CD4-positive, alpha-beta T cell treated with Interleukin-1 beta for 1 hour (primary cell): ENCODE measurements around the gene HNMT.
"Not testable (repeated sequence)": the region's sequence is repeated elsewhere in the genome, so short reads cannot be mapped to it uniquely, and the experiment has no call there.

ENCODE experiments used
- DNase-seq, 2 donors: peaks; one replicate each; pipeline ENCODE4 v3.0.0-alpha.2; 2020 to 2022

Gene HNMT

DNA sequence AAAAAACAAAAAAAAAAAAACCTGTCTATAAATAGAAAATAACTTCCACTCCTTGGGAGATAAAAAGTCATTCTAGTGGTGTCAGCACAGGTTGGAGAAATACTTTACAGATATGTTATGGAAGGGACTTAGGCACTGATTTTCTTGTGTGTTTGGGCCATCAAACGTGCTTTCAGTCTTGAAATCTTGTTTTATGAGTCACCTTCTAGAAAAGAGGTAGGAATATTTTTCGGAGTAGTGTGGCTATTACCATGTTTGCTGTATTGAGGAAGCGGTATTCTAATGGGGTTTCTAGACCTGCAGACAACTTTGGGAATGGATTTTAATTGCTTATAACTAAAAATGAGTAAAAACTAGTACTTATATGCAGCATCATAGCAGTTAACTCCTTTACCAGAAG, 12.0 kb downstream of the HNMT start:
- DNase-seq = no peak

DNA sequence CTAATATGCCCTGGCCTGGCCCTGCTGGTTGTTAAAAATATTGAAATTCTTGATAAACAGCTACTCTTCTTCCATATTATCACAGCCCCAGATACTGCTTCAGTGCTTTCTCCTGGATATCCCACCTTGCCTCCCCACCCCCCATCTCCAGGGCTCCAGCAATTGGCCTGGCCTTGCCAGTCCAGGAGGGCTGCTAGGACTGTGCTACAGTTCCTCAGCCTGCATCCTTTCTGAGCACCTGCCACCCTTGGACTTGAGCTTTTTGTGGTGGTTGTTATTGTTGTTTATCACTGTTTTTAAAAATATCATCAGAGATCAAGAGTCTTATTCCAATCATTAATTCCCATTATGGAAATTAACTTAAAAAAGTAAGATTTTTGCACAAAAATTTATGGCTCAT, 13.5 kb downstream of the HNMT start:
- no peak for DNase-seq

DNA sequence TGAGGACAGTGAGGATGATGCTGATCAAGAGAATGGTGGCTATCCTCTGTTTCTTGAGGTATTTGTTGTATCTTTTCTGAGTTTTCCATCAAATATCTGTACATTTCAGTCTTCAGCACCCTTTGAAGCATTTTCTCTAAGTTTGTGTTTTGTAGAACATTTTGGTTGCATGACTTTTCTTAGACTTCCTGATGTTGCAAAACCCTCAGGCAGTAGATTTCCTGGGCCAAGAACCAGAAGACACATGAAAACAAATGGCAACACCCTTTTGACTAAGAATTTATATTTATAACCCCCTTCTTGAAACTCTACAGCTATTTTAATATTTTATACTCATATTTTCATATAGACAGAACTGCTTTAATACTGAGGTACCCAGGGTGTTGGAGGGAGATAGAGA, 16.2 kb downstream of the HNMT start:
- no peak for DNase-seq

DNA sequence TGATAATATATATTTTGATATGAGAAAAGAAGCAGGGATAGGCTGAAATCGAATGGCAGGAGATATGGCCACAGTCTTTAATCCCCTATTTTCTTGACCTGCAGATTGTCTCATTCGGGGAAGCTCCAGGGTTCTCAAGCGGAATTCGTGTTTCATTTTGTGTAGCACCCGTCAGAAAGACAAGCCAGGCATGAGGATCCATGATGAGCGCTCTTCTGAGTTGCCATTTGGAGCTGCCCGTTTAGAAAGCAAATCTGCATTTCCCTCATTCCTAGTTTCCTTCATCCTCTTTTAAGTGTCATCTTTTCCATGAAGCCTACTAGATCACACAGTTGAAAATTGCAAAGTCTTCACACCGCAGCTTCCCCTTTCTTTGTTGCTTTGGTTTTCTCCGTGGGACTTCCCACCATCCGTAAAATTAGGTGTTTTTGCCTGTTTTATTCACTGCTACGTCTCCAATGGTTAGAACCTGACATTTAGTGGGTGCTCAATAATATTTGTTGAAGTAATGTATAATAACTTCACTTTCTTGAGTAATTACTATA, 16.9 kb downstream of the HNMT start:
- DNase-seq = no peak

DNA sequence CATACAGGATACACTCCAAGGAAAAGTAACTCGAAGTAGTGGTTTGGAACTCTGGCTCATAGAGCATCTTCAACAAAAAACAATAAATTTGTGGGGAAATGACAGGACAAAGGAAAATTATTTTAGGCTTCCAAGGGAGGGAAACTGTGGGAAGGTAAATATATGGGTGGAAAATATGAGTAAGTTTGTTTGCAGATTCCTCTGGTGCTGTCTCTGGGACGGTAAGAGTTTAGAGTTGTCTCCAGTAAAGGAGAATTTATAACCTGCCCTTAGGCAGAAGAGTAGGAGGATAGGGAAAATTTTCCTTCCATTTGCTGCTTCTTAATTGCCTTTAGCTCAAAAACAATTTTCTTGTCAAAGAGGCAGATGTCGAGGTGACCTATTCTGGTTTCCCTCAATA, 19.3 kb downstream of the HNMT start:
- no peak for DNase-seq

DNA sequence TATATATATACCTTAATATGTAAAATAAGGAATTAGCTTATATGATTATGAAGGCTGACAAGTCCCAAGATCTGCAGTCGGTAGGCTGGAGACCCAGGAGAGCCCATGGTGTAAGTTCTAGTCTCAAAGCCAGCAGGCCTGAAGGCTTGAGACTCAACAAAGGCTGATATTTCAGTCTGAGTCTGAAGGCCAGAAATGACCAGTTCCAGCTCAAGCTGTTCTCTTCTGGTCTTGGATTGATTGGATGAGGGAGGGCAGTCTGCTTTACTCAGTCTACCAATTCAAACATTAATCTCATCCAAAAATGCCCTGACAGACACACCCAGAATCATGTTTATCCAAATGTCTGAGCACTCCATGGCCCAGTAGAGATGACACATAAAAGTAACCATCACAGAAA, 22.0 kb downstream of the HNMT start:
- no peak for DNase-seq

DNA sequence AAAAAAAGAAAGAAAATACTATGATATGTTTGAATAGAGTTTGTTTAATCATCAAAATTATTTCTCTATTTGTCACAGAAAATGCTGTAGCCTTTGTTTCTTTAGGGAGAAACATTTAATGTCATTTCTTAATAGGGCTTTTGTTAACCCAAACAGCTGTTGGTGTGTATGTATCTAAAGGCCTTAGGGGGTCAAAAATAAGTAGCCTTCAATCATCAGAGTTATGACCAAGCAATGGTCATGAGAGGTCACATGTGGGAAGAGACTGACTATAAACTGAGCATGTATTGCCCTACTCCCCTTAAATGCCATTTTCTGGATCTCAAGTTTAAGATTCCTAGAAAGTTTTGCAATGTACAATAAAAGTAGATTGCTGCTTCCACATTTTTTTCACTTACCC, 22.7 kb downstream of the HNMT start:
- no peak for DNase-seq

DNA sequence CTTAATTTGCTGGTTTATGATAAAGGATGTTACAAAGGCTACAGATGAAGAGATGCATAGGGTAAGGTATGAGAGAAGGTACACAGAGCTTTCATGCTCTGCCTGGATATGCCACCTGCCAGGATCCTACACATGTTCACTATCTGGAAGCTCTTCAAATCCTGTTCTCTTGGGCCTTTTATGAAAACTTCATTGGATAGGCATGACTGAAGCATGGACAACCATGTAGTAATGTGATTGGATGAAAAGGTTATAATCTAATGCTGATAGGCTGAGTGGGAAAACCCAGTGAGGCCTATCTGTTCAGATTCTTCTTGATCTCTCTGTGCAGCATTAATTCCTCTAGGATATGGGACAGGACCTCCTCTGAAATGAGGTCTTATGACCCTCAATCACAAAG, 26.8 kb downstream of the HNMT start:
- no peak for DNase-seq

DNA sequence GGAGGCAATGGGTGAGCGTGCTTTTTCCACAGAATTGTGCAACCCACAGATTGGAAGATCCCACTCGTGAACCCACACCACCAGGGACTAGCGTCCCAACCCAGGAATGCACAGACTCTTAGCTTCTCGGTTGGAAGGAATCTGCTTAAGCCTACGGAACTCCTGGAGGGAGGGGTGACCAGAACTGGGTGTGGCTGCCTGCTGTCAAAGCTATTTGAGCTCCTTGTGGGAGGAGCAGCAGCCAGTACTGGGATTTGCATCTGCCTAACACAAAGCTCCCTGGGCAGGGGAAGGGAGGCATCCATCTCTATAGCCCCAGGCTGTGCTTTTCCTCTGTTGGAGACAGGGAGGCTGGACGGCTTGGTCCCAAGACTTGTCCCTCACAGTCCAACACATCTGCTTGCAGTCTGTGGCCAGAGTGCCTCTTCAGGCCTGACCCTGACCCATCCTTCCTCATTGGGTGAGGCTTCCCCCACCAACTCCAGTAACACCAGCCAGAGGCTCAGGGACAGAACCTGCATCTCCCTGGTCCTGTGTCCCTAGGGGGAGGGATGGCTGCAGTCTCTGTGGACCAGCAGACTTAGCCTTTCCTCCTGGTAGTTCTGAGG, 27.9 kb downstream of the HNMT start:
- DNase-seq = no peak

DNA sequence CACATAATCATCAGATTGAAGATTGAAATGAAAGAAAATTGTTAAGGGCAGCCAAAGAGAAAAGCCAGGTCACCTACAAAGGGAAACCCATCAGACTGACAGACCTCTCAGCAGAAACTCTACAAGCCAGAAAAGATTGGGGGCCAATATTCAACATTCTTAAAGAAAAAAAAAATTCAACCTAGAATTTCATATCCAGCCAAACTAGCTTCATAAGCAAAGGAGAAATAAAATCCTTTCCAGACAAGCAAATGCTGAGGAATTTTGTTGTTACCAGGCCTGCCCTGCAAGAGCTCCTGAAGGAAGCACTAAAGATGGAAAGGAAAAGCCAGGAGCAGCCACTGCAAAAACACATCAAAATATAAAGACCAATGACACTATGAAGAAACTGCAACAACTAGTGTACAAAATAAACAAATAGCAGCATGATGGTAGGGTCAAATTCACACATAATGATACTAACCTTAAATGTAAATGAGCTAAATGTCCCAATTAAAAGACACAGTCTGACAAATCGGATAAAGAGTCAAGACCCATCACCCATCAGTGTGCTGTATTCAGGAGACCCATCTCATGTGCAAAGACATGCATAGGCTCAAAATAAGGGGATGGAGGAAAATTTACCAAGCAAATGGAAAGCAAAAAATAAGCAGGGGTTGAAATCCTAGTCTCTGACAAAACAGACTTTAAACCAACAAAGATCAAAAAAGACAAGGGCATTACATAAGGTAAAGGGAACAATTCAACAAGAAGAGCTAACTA, 29.6 kb downstream of the HNMT start:
- DNase-seq = not testable (repeated sequence)

DNA sequence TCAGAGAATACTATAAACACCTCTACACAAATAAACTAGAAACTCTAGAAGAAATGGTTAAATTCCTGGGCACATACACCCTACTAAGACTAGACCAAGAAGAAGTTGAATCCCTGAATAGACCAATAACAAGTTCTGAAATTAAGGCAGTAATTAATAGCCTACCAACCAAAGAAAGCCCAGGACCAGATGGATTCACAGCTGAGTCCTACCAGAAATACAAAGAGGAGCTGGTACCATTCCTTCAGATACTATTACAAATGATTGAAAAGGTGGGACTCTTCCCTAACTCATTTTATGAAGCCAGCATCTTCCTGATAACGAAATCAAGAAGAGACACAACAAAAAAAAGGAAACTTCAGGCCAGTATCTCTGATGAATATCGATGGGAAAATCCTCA, 31.1 kb downstream of the HNMT start:
- not testable (repeated sequence) for DNase-seq

DNA sequence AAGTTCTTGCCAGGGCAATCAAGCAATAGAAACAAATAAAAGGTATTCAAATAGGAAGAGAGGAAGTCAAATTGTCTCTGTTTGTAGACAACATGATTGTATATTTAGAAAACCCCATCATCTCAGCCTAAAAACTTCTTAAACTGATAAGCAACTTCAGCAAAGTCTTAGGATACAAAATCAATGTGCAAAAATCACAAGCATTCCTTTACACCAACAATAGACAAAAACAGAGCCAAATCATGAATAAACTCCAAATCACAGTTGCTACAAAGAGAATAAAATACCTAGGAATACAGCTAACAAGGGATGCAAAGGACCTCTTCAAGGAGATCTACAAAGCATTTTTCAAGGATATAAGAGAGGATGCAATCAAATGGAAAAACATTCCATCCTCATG, 31.9 kb downstream of the HNMT start:
- DNase-seq = not testable (repeated sequence)

DNA sequence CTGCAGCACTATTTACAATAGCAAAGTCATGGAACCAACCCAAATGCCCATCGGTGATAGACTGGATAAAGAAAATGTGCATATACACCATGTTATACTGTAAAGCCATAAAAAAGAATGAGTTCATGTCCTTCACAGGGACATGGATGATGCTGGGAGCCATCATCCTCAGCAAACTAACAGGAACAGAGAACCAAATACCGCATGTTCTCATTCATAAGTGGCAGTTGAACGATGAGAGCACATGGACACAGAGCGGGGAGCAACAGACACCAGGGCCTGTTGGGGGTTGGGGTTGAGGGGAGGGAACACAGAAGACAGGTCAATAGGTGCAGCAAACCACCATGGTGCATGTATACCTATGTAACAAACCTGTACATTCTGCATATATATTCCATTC, 33.5 kb downstream of the HNMT start:
- DNase-seq = no peak

DNA sequence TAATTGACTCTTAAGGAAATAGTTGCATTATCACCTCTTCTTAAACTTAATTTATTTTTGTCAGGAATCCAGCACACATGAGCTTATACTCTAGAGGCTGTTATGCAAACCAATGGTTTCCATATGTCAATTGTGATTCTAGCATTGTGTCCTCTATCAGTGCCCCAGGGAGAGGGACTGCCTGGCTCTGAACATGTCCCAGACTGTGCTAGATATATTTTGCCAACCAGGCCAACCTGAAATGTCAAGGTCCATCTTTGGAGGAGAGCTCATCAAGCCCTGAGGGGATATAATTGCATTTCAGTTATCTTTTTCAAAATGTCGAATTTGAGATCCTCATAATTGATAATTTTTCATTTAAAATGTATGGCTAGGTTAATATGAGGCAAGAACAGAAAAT, 34.2 kb downstream of the HNMT start:
- no peak for DNase-seq

DNA sequence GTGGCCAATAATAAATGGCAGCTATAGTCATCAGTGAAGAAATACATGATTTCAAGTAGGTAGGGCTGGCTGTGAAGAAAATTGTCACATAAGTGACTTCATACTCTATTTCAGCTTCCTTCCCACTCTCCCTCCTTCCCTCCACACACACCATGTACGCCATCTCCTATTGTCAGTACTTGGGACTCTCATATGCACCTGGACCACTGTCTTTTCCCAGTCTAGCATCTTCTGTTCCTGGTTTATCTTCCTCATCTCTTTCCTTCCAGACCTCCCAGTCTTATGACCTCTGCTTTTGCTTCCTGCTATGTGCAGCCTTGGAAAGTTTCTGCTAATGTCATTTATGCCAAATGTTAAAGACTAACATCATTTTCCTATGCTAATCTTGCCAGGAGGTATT, 35.0 kb downstream of the HNMT start:
- no peak for DNase-seq

DNA sequence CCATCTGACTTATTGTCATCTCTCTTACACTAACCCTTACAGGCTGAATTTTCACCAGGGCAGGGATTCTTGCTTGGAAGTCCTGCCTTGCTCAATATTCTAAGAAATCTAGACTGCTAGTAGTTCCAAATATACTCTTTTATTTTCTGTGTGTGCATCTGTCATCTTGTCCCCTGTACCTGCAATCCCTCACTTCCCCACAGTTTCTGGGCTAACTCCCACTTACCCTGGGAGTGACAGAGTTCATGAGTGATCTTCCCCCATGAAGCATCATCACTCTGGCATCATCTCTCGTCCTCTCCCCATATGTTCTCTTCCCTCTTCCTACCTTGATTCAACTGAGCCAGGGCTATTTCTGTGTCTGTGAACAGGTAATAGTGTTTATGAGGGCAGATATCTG, 35.7 kb downstream of the HNMT start:
- no peak for DNase-seq

DNA sequence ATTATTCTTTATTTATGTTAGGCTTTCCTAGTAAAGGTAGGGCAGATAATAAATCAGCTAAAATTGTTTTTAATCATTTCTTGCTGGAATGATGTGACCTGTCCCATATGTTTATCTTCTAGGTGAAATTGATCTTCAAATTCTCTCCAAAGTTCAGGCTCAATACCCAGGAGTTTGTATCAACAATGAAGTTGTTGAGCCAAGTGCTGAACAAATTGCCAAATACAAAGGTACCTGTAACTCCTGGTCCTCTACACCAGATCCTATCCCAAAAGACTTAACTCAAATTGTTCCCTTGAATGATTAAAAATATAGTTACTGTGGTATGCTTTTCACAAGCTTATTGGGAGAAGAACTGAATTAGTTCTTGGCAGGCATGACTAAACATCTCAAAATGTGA, 36.5 kb downstream of the HNMT start:
- DNase-seq = no peak

DNA sequence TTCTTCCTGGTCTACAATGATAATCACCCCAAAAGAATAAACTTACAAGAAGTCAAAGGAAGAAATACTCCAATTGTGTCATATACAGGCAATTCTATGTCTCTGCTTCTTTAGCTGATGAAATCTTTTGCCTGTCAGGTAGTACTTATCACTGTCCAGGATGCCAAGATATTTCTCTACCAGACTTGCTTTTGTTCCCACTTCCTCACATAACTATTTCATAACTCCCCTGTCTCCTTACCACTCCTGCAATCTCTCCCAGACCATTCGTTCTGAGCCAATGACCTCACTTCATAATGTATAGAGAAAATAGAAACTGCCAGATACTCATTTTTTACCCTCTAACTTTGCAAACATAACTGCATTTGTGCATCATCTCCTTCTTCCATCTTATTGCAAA, 39.1 kb downstream of the HNMT start:
- DNase-seq = no peak

DNA sequence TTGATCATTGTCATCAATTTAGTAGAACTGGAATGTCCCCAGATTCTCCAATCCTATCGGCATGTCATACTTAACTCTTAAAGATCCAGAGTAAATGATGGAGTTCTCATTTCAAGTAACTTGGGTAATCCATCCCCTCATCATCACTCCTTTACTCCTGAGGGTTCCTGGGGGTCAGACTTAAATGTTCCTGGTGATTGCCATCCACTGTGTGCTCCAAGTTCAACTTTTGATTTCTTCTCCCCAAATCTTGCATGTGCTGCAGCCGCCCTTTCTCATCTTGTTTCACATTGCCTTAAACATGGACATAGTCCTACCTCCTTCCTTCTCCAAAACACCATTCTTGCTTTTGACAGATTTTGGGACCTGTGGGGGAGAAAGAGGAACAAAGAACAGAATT, 43.2 kb downstream of the HNMT start:
- no peak for DNase-seq

DNA sequence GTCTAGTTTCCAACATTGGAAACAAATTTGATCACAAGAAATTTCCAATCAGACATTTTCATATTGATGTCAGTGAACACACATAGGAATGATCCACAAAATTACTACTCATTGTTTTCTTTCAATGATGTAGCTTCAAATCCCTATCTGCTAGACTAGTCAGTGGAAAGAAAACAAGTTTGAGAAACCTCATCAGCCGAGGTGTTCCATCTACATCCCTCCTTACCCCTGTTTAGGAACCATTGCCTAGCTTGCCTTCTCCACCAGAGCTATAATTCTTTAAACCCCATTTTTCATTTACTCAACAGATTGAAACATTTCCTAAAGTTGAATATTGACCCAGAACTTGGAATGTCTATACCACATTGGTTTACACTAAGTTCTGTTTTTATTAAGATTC, 45.3 kb downstream of the HNMT start:
- no peak for DNase-seq

DNA sequence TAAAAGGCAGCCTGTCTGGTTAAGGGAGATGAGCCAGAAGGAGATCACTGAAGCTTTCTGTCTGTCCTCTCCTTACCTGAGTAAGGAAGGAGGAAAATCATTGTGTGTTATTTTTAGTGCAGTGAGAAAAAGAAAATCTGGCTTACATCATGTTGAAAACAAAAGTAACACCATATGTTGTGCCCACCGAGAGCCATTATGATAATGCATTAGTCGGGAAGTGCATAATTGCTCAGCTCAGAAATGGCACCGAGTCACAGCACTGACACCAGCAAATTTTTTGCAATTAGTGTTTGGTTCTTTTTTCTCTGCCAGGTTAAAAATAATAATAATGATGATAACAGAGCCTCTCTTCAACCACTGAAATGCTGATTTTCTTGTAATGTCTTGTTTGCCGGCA, 46.6 kb downstream of the HNMT start:
- DNase-seq = no peak

DNA sequence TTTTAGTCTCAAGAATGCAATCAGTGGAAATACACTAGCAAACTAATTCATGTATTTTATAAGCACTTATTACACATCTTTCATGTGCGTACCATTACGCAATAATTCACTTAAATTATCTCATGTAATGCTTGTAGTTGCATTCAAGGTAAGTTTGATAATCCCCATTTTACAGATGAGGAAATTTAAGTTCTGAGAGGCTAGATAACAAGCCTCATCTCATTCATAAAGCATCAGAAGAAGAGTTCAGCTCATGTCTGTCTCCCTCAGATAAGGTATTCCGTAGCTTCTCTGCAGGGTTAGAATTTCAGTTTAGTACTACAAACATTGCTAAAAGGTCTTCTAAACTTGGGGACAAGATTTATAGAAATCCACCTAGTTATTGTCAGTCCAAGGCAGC, 47.8 kb downstream of the HNMT start:
- no peak for DNase-seq

DNA sequence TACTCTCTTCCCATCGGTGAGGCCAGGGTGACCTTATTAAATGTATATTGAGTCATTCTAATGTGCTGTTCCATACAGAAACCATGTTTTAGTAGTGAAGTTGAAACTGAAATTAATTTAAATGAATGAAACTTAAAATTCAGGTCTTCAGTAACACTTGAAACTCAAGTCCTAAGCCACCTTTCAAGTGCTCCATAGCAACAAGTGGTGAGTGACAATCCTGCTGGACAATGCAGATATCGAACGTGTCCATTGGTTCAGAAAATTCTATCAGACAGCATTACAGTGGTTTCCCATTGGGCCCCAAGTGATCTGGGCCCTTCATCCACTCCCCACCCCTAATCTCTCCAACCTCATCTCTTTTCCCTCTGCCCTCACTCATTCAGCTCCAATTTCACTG, 48.7 kb downstream of the HNMT start:
- no peak for DNase-seq

DNA sequence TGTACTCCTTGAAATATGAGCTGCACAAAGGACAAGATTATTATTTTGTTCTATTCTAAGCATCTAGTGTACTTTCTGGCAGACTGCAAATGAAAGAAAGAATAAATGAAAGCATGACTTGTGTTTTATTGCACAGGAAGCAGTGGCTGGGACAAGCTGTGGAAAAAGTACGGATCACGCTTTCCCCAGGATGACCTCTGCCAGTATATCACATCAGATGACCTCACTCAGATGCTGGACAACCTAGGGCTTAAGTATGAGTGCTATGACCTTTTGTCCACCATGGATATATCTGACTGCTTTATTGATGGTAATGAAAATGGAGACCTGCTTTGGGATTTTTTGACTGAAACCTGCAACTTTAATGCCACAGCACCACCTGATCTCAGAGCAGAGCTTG, 49.4 kb downstream of the HNMT start:
- DNase-seq = no peak

DNA sequence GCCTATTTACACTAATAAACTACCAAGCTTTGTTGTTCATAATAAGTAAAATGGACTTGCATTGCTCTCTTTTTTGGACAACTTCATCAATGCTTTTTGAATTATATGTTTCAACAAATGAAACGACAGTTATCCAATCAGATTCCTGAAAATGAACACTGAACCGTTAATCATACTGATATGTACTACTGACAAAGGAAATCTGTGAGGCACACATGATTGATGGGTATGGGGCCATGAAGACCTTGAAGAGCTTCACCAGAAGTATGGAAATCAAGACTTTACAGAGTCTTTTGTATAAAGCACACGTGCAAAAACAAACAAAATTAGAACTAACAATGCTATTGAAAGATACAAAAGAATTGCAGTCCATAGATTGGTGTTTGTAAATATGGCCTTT, 51.2 kb downstream of the HNMT start:
- no peak for DNase-seq
